Endometrial microvascular endothelial cells (primary cell): ENCODE measurements around the gene DCDC1. TPM values are rescaled to one million over a fixed set of nuclear protein-coding genes. Genes with fewer than 3 reads are reported as not detected.
"Not testable (repeated sequence)": the region's sequence is repeated elsewhere in the genome, so short reads cannot be mapped to it uniquely, and the experiment has no call there.

Experiments used
- in situ Hi-C: cut with HindIII; loops from 2 replicates; pipeline ENCODE4 v1.10.0; 2017; ENCODE audit warnings: low sequenced_read_pairs, low pct_unique_long_range_greater_than_20kb; ENCODE audit errors: inconsistent ontology term
- total RNA-seq: library from RNA; depleted of rRNA; stranded (reverse); fragments of >200 nt; gene quantifications from one replicate; pipeline ENCODE4 v1.2.3, GENCODE V29; 2015; ENCODE audit errors: inconsistent ontology term

The DCDC1 gene
- total RNA-seq, 1 donor from 2014 or later: not detected

DNA sequence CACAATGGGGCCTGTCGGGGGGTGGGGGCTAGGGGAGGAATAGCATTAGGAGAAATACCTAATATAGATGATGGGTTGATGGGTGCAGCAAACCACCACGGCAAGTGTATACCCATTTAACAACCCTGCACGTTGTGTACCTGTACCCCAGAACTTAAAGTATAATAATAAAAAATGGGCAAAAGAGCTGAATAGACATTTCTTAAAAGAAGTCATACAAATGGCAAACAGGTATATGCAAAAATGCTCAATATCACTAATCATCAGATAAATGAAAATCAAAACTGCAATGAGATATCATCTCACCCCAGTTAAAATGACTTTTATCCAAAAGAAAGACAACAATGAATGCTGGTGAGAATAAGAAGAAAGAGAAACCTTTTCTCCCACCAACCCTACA lies 419.7 kb downstream of the DCDC1 start:
- in situ Hi-C loops: no loop called here

DNA sequence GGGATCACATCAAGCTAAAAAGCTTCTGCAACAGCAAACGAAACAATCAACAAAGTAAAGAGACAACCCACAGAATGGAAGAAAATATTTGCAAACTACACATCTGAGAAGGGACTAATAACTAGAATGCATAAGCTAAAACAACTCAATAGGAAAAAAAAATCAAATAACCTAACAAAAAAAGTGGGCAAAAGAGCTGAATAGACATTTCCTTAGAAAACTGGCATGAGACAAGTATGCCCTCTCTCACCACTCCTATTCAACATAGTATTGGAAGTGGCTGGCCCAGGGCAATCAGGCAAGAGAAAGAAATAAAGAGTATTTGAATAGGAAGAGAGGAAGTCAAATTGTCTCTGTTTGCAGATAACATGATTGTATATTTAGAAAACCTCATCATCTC lies 421.8 kb downstream of the DCDC1 start:
- in situ Hi-C loops: not testable (repeated sequence)

DNA sequence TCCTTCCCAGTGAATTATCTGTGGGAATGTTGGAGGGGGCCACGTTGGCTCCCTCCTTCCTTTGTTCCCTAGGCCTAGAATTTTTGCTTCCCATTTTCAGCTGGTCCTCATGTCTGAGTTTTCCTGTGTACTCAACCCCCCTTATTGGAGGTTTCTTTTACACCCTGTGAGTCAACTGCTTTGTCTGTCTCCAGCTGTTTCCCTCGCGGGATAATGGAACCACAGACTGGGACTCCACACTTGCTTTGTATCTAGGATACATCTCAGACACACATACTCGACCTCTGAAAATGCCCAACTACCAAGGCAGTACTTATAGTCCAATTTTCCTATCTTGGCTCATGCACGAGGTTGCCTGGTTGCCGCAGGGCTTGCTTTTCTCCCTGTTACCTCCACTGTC lies 430.7 kb downstream of the DCDC1 start:
- in situ Hi-C loops: no loop called here

- in situ Hi-C loops: no loop called here
These were observed 431.4 kb downstream of the DCDC1 start for GRCh38 chr11:30938171-30938570.

- in situ Hi-C loops: no loop called here
These were observed 433.0 kb downstream of the DCDC1 start for GRCh38 chr11:30936491-30936890.

- in situ Hi-C loops: no loop called here
These were observed 433.7 kb downstream of the DCDC1 start for GRCh38 chr11:30935861-30936260.

- in situ Hi-C loops: no loop called here
These were observed 443.4 kb downstream of the DCDC1 start for GRCh38 chr11:30926130-30926529.

- in situ Hi-C loops: no loop called here
These were observed 447.7 kb downstream of the DCDC1 start for GRCh38 chr11:30921811-30922210.

DNA sequence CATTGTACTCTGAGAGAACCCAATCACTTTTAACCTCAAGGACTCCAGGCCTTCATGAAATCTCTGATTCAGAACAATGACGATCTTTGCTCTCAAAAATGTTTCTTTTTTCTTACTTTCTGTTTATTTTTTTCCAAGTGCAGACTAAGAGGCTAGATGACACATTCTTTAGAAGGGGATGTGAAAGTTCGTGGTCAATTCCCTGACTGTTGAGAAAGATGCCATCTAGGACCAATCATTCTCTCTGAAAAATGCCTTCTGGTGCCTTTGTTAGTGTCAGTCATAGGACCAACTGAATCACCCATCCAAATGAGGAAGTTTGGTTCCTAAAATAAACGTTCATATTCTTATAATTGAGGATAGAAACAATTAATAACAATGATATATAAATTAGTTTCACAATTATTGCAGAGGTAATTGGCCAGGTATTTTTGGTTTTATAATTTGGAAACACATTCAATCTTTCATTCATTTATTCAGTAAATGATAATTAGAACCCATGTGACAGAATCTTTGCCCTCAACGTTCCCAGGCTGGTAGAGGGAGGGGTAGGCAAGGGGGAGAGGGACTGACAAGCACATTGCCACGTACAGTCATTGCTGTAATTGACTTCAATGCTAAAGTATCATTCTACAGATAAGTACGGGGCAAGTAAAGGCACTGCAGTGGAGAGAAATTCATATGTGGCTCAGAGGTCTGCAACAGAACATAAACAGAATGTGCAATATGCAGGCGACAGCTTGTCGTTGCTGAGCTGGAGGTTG lies 450.0 kb downstream of the DCDC1 start:
- in situ Hi-C loops: no loop called here

DNA sequence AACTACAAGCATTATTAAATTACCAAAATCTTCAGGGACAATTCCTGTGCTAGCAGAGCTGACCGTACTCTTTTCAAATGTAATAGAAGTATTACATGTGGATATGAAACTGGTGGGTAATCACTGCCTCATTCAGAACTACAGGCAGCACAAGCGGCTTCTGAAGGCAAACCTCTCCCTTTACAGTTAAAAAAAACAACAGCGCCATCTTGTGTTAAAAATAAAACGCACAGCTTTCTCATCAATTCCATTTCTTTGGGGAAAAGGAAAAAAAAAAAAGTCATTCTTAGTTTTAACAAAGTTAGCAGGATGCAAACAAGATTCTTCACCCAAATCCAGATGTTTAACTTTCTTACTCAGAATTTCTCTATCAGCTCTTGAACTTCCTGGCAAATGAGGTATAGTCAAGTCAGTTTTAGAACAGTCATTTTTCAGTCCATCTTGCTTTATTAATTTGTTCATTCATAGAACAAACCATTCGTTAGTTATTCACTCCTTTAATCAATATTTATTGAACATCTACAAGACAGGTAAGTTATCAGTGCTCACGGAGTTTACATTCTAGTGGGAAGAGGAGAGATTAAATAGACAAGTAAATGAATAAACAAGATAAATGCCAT lies 451.6 kb downstream of the DCDC1 start:
- in situ Hi-C loops: no loop called here

DNA sequence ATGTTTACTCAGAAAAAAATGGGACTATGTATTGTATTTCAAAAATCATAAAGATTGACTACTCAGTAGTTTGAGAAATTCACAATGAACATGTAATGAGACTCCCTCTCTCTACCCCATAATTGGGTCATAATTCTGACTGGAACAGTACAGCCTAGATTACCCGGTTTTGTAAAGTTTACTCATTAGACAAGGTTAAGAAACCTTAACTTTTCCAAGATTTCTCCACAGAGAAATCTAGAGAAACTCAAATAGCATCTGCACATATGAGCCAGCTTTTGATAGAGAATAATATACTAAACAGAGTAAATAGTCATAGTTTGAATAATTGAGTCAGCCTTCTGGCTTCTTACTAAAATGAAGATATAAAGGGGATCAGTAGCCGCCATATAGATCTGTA lies 452.3 kb downstream of the DCDC1 start:
- in situ Hi-C loops: no loop called here

DNA sequence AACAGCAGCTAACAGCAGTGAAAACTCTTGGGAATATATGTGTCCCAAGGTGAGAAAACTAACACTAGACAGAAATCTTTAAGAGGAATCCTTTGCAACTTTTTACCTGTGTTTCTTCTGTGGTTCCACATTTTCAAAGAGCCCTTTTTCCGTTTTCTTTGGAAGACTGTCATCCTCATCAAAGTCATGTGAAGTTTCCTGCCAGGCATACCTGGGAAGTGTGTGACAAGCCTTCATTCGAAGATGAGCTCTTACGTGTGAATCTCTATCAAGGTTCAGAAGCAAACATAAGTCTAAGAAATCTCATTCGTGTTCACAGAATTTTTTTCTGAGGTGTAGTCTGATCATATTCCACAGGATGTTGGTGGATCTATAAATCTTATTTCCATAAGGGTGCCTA lies 452.8 kb downstream of the DCDC1 start:
- in situ Hi-C loops: no loop called here

DNA sequence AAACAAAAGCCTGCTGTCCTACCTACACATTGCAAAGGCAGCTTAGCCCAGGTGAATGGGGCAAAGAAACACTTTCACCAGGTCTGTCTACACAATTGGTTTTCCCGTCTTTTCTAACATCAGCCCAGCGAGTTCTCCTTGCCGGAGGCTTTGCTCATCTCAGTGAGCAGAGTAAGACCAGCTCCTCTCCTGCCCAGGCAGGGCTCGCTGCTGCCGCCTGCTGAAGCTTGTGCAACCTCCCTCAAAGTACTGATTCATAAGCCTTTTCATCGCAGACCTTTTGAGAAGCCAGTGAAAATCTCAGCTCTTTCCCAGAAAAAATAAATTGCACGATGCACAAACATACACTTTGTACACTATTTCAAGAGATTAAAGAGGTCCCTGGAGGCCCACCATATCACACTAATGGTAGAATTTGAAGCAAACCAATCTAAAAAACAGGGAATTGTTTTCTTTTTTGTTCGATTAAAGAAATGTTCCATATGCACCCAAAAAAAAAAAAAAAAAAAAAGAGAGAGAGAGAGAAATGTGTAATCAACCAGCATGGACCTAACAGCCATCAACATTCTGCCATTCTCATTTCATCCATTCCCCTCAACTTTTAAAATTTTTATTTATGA lies 455.3 kb downstream of the DCDC1 start:
- in situ Hi-C loops: no loop called here

DNA sequence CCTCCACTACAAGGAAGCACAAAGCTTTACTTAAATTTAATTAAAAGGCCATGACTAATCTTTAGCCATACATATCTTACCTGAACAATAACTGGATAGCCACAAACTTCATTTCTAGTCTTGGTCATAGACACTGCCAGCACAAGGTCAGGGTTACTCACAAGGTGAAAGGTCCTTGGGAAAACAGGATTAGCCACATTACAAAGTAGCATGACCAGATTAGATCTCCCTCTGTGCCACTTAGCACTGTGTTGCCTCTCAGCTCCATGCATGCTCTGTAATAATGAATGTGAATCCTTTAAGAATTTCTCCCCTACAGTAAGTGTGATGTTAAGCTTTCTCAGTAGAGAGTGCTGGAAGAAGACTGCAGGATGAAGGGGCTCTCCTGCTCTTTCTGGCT lies 458.3 kb downstream of the DCDC1 start:
- in situ Hi-C loops: no loop called here

DNA sequence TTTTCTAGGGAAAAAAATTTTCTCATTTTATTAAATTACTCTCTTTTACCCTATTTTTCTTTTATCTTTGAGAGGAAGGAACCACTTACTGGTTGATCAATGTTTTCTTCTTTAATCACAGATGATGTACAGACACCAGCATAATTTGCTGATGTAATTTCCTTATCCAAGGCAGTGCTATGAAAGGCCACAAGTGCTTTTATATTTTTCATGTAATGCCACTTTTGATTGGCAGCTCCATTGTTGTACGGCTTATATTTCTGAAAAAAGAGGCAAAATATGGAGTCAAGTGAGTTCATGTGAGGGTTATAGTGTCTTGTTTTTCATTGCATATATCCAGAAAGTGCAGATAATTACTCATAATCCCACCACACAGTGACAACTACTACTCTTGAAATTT lies 460.7 kb downstream of the DCDC1 start:
- in situ Hi-C loops: no loop called here

- in situ Hi-C loops: no loop called here
These were observed 461.3 kb downstream of the DCDC1 start for GRCh38 chr11:30908272-30908671.

DNA sequence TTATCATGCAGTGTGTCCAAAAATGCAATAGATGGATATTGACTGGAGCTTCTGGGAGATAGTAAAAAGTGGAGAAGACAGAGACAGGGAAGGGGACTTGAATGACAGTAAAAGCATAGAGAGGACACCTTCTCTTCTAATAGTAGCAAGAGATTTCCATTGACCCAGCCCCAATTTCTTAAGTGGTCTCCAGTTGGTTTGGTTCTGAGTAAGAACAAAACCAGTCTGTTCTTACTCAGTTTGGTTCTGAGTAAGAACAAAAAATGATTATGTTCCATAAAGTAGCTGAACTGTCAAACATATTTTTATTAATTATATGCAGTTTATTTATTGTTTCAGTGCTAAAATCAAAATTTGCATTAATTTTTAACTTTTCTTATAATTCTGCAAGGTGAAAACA lies 466.6 kb downstream of the DCDC1 start:
- in situ Hi-C loops: no loop called here

GRCh38 chr11:30895046-30895445 lies 474.5 kb downstream of the DCDC1 start:
- in situ Hi-C loops: no loop called here

- in situ Hi-C loops: no loop called here
These were observed 476.2 kb downstream of the DCDC1 start for GRCh38 chr11:30893318-30893717.

- in situ Hi-C loops: no loop called here
These were observed 480.3 kb downstream of the DCDC1 start for GRCh38 chr11:30889143-30889794.
